Measurements from ENCODE around the gene VPS26C. TPM values are rescaled to one million over a fixed set of nuclear protein-coding genes. Genes with fewer than 3 reads are reported as not detected.

VPS26C gene
- total and polyA plus RNA-seq, 9 of the 15 experiments (the other 6 are each of a cell fraction or from before 2014, with no cell fraction given) = 32.8 to 48.7 (median 42.1) TPM

GRCh38 chr21:37219761-37220432 is 47.2 kb downstream of the VPS26C start:
- Histone ChIP-seq H3K4me1 (replicated peaks in 1 of 2; ENCODE audit: control insufficient read depth in 2 of 2, insufficient read depth in 2 of 2, low read length in 2 of 2) (peaks cover 0 to 12% of the 10 kb centered on the region in 2 experiments; a peak in 1 of 5 replicates), H3K4me3 (no peak overlapping the region), H3K79me2 (ENCODE audit: control insufficient read depth, insufficient read depth, low read length) (peaks cover 20% of the 10 kb centered on the region), H3K27ac (ENCODE audit: extremely low read depth, low read depth, low read length) (no peak overlapping the region), H3K27me3 (ENCODE audit: control insufficient read depth in 2 of 2, insufficient read depth in 2 of 2, low read length in 2 of 2) (no peaks in the 10 kb centered on the region), H3K9me3 (replicated peaks; ENCODE audit: control insufficient read depth, insufficient read depth, low read depth, low read length) (0 out of 2 replicates have a peak, but pooled peaks cover 7% of the 10 kb centered on the region), H2AFZ (ENCODE audit: low read depth, low read length) (no peak overlapping the region), H3K4me2 (ENCODE audit: insufficient read depth, low read length) (peak overlapping the region; percentile 81), H3K9me1 (ENCODE audit: control insufficient read depth, insufficient read depth, low read length) (no peaks in the 10 kb centered on the region), H3K9ac (ENCODE audit: insufficient read depth in 1 of 2, low read depth in 2 of 2, low read length in 2 of 2) (no peak overlapping the region), H4K20me1 (replicated peaks; ENCODE audit: control insufficient read depth, insufficient read depth, low read length) (no peaks in the 10 kb centered on the region), H3K36me3 (ENCODE audit: control insufficient read depth, insufficient read depth, low read length) (peaks cover 19% of the 10 kb centered on the region; the same call in 2 of the 3 replicates)
- ATAC-seq = no peak
- WGBS (ENCODE audit: insufficient coverage, low coverage, missing lambda C conversion rate) = 80% methylated on average over 13 of the region's 13 CpGs
- intact Hi-C loops (cut with micrococcal nuclease) = loop anchor here (5.0 to 10.0 kb wide), 2 partner anchors 242 to 345 kb away; no protein-coding TSS in a partner anchor
- BruUV-seq (replicated peaks) = no TSS peak
- ChIA-PET POLR2A (interaction anchor here (1.2 kb wide), 1 partner anchor 20 kb away, joined by 3 read pairs; no protein-coding TSS in a partner anchor), CTCF (ENCODE audit: low intra/inter-chr PET ratio) (no interaction called here)
- TF ChIP-seq POLR2G (IDR thresholded peaks at IDR 0.05; ENCODE audit: low read depth, low read length) (no peak), HNRNPK (IDR thresholded peaks at IDR 0.05; ENCODE audit: low read depth, low read length, poor library complexity, severe bottlenecking) (no peak), ZNF274 (IDR thresholded peaks at IDR 0.05; ENCODE audit: borderline replicate concordance, low read depth, low read length) (0 out of 2 replicates have a peak, but pooled peaks have one; percentile 8)
- no peak for FAIRE-seq
- in situ Hi-C loops (cut with MboI) = no loop called here
- DNase-seq (ENCODE audit: extremely low read depth in 1 of 4, low spot score in 3 of 4) = no peak

GRCh38 chr21:37214952-37215351 is 52.2 kb downstream of the VPS26C start:
- in situ Hi-C loops (cut with MboI) (no loop called here), intact Hi-C loops (cut with micrococcal nuclease) (no loop called here)
- WGBS (ENCODE audit: insufficient coverage, low coverage, missing lambda C conversion rate) = 56% methylated on average over 8 of the region's 9 CpGs
- CTCF ChIA-PET (ENCODE audit: low intra/inter-chr PET ratio) = no interaction called here
- Histone ChIP-seq H3K27me3 (ENCODE audit: control insufficient read depth in 2 of 2, insufficient read depth in 2 of 2, low read length in 2 of 2) (no peaks in the 10 kb centered on the region), H3K9me1 (ENCODE audit: control insufficient read depth, insufficient read depth, low read length) (no peaks in the 10 kb centered on the region), H3K79me2 (ENCODE audit: control insufficient read depth, insufficient read depth, low read length) (no peaks in the 10 kb centered on the region), H3K9ac (ENCODE audit: insufficient read depth in 1 of 2, low read depth in 2 of 2, low read length in 2 of 2) (no peak overlapping the region), H3K4me2 (ENCODE audit: insufficient read depth, low read length) (no peak overlapping the region), H3K4me1 (replicated peaks in 1 of 2; ENCODE audit: control insufficient read depth in 2 of 2, insufficient read depth in 2 of 2, low read length in 2 of 2) (no peaks in the 10 kb centered on the region; a peak in 1 of 5 replicates), H4K20me1 (replicated peaks; ENCODE audit: control insufficient read depth, insufficient read depth, low read length) (no peaks in the 10 kb centered on the region), H2AFZ (ENCODE audit: low read depth, low read length) (no peak overlapping the region), H3K9me3 (replicated peaks; ENCODE audit: control insufficient read depth, insufficient read depth, low read depth, low read length) (no peaks in the 10 kb centered on the region), H3K4me3 (no peak overlapping the region), H3K27ac (ENCODE audit: extremely low read depth, low read depth, low read length) (no peak overlapping the region), H3K36me3 (ENCODE audit: control insufficient read depth, insufficient read depth, low read length) (no peaks in the 10 kb centered on the region)
- DNase-seq (ENCODE audit: extremely low read depth in 1 of 4, low spot score in 3 of 4) = no peak
- no peak for FAIRE-seq
- no peak for TF ChIP-seq CEBPG (CRISPR knock-in tag; IDR thresholded peaks at IDR 0.05)
- 0 out of 4 replicates have a peak, but pooled peaks of 1 of the 2 experiments have one; percentile 10 for TF ChIP-seq CEBPG (tag; conservative IDR thresholded peaks at IDR 0.05 in 1 of 2, IDR thresholded peaks at IDR 0.05 in 1 of 2)
- TF ChIP-seq IRF2 (CRISPR knock-in tag; IDR thresholded peaks at IDR 0.05) = no peak
- no peak for TF ChIP-seq MCM3 (IDR thresholded peaks at IDR 0.05)
- POLR2A ChIA-PET = no interaction called here
- no TSS peak for BruUV-seq (replicated peaks)
- ATAC-seq = no peak

All from K562 (cell line).